Subcutaneous adipose tissue (tissue), 4 donors: Measurements from ENCODE around the gene HS3ST4. TPM values are rescaled to one million over a fixed set of nuclear protein-coding genes. Genes with fewer than 3 reads are reported as not detected.

ENCODE experiments used
- total RNA-seq, 4 donors: library from RNA; depleted of rRNA; stranded (reverse); fragments of >200 nt; gene quantifications; one replicate each; pipeline ENCODE4 v1.1.0, GENCODE V29; 2016
- TF ChIP-seq, protein P1 (sequence below): fragments of 450-650 bp; IDR thresholded peaks from one replicate; pipeline ENCODE4 v1.5.1; 2016; ENCODE audit warnings: low read depth, mild to moderate bottlenecking, control low read depth, antibody characterized with exemption, moderate library complexity

HS3ST4 gene
- total RNA-seq, 4 donors from 2014 or later: not detected

DNA sequence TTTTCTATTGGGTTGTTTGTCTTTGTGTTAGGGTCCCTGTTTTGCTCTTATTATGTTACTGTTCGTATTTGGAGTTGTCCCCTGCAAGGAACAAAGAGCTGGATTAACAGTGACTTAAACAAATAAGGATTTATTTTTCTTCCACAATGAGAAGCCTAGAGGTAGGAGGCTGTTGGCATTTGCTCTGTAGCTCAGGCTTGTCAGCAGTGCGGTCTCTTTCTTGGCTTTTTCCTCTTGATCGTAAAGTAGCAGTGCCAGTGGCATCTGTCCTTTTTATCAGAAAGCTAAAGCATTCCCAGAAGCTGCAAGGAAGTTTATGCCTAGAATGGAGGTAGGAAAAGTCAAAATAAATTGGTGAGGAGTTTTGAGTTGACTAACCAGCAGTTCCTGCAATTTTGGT is 154.1 kb downstream of the HS3ST4 start:
- TF ChIP-seq, protein P1, sequence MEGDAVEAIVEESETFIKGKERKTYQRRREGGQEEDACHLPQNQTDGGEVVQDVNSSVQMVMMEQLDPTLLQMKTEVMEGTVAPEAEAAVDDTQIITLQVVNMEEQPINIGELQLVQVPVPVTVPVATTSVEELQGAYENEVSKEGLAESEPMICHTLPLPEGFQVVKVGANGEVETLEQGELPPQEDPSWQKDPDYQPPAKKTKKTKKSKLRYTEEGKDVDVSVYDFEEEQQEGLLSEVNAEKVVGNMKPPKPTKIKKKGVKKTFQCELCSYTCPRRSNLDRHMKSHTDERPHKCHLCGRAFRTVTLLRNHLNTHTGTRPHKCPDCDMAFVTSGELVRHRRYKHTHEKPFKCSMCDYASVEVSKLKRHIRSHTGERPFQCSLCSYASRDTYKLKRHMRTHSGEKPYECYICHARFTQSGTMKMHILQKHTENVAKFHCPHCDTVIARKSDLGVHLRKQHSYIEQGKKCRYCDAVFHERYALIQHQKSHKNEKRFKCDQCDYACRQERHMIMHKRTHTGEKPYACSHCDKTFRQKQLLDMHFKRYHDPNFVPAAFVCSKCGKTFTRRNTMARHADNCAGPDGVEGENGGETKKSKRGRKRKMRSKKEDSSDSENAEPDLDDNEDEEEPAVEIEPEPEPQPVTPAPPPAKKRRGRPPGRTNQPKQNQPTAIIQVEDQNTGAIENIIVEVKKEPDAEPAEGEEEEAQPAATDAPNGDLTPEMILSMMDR: no peak

DNA sequence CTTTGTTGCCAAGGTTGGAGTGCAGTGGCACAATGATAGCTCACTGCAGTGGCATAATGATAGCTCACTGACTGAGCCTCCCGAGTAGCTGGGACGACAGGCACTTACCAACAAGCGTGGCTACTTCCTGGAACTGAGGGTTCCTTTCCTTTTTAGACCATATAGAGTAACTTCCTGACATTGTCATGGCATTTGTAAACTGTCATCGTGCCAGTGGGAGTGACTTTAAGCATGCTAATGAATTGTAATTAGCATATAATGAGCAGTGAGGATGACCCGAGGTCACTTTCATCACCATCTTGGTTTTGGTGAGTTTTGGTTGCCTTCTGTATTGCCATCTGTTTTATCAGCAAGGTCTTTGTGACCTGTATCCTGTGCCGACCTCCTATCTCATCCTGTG is 162.4 kb downstream of the HS3ST4 start:
- TF ChIP-seq, protein P1: no peak

DNA sequence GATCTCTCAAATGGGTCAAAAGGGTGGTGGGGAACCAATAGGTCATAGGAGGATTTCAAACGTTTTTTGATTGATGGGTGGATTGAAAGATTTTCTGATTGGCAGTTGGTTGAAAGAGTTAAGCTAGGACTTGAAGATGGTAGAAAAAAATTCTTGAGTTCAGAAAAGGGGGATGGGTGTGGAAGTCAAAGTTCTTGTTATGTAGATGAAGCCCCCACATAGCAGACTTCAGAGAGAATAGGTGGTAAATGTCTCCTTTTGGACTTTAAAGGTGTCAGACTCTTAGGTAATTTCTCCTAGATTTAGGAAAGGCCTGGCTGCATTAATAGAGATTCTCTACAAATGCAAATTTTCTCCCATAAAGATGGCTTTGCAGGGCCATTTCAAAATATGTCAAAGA is 163.3 kb downstream of the HS3ST4 start:
- TF ChIP-seq, protein P1: no peak

DNA sequence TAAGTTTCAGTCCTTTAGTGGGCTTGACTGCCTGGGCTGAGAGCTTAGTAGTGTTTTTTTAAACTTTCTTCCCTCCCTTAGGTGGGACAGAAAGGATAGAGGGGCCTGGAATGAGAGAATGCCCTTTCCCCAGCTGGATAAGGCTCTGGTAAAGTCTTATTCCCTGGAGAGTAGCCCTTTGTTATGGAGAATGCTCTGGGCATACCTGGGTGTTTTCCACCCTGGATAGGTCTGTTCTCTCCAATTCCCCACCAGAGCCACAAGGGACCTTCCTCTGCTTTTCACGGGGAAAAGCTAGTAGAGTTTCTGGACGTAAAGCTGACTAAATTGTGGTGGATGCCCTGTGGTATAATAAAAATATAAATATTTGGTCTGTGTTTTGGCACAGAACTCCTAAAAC is 164.1 kb downstream of the HS3ST4 start:
- TF ChIP-seq, protein P1: no peak

DNA sequence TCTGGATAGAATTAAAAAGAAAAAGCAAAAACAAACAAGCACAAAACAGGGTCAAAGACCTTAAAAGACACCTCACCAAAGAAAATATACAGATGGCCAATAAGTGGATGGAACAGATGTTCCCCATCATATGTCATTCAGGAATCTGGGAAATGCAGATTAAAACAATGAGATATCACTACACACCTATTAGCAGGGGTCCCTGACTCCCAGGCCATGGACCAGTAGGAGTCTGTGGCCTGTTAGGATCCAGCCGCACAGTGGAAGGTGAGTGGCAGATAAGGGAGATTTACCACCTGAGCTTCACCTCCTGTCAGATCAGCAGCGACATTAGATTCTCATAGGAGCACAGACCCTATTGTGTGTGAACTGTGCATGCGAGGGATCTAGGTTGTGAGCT is 167.9 kb downstream of the HS3ST4 start:
- TF ChIP-seq, protein P1: no peak

DNA sequence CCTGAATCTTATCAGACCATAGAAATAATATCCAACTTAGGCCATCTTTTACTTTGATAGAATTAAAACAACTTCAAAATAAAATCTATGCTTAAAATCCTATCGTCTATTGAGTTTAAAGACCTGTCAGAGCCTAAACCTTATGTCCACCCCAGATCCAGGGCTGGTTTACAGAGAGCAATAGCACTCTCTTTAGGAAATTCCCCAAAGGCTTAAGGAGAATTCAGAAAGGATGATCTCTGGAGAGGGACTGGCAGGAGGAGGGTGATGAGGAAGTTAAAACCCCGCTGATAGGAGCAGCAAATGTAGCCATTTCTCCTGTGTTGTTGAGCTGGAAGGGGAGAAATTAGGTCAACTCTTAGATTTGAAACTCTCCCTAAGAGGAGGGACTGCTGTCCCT is 175.3 kb downstream of the HS3ST4 start:
- TF ChIP-seq, protein P1: no peak

DNA sequence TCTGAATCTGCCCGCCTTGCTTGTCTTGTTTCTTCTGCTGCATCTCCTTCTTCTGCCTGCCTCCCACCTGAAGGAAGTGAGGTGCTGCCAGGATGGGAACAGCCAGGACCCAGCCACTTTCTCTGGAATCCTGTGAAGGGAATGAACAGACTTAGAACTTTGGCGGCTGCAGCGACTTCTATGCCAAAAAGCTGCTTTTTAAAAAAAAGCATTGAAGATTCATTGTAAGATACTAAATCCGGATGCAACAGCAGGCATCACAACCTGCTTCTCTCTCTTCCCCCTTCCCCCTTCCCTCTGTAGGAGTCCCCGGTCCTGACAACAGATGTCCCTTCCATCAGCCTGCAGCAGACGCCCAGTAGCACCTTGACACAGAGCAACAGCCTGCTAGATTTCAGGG is 176.3 kb downstream of the HS3ST4 start:
- TF ChIP-seq, protein P1: no peak
